ENCODE measurements around the gene TMEM266.

GRCh38 chr15:76062286-76062685 is 2.5 kb downstream of the TMEM266 start:
- no peak for TF ChIP-seq POLR2AphosphoS5 (IDR thresholded peaks at IDR 0.05)
- TF ChIP-seq POLR2A (IDR thresholded peaks at IDR 0.05): no peak
- TF ChIP-seq CTCF (IDR thresholded peaks at IDR 0.05): no peak
- no peak for TF ChIP-seq EP300 (IDR thresholded peaks at IDR 0.05)

Measured in sigmoid colon (tissue), 4 donors.